Activated naive CD4-positive, alpha-beta T cell treated with Interleukin-2 at 50 U/mL for 16 hours (primary cell): ENCODE results near the gene MGAT4B.

Source experiments
- DNase-seq: peaks from one replicate; pipeline ENCODE4 v3.0.0-alpha.2; 2020

MGAT4B gene

DNA sequence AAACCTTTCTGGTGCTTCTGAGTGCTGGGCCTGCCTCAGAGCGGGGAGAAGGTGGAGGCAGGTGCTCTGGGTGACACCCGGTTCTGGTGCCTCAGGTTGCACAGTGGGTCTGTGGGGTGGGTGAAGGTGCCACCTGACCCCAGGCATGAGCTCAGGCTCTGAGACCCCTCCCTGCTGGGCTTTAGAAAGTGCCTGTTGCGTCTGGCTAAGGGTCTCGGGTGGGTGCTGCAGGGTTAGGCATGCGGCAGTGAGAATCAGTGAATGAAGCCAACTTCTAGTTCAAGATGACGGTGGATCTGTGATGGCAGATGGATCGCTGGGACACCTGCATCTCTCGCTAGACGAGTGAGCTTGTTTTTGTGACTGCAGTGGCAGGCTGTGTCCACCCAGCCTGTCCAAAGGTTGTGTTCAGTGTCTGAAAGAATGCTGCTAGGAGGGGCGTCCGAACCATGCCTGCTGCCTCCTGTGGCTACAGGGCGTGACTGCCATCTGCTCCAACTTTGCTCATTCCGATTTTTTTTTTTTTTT is 19.1 kb upstream of the MGAT4B start:
- no peak for DNase-seq

DNA sequence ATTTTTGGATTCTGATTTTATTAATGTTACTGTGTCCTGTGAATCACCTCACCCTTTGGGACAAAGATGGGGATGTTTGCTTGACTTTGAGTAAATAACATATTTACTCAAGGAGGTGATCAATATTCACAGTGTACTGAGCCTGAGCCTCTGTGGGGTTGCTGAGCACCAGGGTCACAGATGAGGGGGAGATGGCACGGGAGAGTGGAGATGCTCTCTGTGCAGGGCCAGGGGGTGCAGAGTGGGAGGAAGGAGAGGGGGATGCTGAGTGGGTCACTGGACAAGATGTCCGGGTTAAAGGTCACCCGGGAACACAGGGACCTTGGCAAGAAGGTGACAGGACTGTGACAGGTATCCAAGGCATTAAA is 18.1 kb upstream of the MGAT4B start:
- no peak for DNase-seq

DNA sequence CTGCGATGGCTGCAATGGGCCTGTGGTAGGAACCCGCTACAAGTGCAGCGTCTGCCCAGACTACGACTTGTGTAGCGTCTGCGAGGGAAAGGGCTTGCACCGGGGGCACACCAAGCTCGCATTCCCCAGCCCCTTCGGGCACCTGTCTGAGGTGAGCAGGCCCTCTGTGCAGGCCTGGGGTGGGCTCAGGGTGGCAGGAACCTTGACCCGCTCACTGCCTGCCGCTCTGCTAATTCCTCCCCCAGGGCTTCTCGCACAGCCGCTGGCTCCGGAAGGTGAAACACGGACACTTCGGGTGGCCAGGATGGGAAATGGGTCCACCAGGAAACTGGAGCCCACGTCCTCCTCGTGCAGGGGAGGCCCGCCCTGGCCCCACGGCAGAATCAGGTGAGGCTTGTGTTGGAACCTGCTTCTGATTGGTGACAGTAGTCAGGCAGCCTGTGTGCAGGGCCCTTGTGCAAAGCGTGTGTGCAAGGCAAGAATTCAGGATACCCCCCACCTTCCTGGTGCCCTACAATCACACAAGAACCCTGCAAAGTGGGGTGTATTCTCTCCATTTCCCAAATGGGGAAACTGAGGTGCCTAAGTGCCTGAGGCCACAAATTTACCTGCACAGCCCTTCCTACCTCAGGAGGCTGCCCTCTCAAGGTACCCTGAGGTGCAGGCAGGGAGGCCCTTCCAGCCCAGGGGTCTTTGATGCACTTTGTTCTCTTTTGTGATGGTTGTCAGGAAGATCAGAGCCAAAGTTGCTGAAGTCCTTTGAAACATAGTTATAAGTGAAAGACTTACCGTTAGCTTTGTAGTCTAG is 17.5 kb upstream of the MGAT4B start:
- DNase-seq: no peak

DNA sequence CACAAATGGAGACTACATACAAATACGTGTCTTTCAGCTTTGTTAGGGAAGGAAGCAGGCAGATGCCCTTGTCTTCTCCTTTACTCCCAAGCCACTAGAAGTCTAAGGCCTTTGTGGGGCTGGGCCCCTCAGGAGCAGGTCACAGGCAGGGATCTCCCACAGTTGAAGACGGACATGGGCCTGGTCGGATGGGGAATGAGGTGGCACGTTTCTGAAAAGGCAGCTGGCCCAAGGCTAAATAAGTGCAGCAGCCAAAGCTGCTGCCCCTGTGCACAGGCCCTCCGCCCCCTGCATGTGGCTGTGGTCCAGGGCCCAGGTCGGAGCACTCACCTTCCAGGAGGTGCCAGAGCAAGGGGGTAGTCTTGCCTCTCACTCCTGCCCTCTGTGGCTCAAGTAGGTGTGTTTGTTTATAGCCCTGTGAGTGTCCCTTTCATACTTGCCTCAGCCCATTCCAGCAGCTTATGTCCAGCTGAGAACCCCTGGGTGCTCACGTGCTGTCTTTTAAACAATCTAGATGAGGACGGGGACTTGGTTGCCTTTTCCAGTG is 15.9 kb upstream of the MGAT4B start:
- no peak for DNase-seq

DNA sequence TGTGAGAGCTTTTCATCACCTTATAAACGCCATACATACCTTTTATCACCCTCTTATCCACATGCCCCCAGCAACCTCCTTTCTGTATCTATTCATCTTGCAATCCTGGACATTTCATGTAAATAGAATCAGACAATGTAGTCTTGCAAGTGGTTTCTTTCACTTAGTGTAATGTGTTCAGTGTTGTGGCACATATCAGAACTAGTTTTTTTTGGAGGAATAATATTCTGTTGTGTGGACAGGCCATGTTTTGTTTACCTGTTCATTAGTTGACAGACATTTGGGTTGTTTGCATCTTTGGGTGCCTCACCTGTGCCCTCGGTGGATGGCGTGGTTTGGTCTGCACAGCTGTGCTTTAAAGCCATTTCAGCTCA is 15.4 kb upstream of the MGAT4B start:
- no peak for DNase-seq

DNA sequence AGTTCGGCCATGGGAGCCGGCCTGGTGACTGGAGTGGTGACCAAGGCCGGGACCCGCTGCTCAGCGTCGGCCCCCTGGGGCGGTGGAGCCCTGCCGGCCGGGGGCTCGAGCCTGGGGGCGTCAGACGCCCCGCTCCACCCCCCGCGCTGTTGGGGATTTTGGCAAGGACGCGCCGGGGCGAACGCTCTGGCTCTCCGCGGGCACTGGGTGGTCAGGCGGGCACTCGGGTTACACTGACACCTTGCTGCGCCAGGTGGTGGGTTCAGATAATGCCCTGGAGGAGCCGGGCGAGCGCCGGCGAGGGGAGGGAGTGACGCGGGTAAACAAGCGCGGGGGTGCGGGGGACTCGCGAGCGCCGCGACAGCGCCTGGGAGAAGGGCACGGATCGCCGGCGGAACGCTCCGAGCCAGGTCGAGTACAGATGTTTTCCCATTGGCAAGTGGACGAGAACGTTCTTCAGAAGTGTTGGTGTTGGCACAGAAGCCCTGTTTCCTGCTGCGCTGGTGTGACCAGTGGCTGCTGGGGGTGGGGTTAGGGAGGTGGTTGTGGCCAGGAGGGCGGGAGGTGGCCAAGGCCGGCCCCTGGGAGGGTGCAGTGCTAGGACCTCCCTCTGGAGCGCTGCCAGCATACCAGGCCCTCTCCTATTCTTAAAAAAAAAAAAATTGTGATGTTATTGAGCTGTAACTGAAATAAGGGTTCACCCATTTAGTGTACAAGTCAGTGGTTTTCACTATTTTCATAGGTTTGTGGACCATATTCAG is 14.8 kb upstream of the MGAT4B start:
- peak; percentile 88 for DNase-seq

DNA sequence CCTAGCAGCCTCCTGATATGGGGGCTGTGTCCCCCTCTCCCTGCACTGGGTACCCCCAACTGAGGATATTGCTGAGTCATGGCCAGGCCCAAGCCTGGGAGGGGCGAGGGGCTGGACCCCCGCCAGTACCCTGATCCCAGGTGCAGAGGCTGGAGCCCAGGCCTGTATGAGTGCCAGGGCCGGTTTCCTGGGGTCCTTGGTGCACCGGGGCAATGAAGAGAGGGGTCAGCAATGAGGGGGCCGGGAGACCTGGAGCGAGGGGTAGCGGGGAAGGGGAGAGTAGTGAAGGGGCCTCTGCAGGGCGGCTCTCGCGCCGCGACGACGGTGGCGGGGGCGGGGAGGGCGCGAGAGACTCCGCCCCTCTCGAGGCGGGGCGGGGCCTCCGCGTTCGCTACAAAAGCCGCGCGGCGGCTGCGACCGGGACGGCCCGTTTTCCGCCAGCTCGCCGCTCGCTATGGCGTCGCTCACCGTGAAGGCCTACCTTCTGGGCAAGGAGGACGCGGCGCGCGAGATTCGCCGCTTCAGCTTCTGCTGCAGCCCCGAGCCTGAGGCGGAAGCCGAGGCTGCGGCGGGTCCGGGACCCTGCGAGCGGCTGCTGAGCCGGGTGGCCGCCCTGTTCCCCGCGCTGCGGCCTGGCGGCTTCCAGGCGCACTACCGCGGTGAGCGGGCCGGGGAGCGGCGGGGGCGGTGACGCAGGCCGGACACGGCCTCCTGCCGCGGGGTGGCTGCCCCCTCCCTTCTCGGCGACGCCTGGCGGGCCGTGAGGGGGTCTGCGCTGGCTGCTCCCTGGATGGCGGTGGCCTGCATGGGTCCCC is 14.0 kb upstream of the MGAT4B start, which contains the start of gene SQSTM1:
TSS of gene SQSTM1 (plus strand) at position 423 of the 815 bp plus-strand sequence. CDS start at position 455, 32 bp downstream.
- peak; percentile 82 for DNase-seq

DNA sequence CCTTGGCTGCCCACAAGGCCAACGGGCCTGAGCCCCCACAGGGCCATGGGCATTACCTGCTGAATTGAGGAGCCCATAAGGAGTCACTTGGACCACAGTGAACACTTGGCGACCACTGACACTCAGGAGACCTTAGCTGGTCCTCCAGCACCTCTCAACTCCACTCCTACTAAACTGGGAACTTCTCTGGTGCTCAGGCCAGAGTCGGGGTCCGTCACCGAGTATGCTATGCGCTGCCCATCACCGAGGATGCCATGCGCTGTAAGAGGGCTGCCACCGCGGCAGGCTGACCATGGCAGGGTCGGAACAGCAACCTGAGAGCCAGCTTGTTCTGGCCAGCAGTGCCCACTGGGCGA is 13.4 kb upstream of the MGAT4B start:
- DNase-seq: no peak

DNA sequence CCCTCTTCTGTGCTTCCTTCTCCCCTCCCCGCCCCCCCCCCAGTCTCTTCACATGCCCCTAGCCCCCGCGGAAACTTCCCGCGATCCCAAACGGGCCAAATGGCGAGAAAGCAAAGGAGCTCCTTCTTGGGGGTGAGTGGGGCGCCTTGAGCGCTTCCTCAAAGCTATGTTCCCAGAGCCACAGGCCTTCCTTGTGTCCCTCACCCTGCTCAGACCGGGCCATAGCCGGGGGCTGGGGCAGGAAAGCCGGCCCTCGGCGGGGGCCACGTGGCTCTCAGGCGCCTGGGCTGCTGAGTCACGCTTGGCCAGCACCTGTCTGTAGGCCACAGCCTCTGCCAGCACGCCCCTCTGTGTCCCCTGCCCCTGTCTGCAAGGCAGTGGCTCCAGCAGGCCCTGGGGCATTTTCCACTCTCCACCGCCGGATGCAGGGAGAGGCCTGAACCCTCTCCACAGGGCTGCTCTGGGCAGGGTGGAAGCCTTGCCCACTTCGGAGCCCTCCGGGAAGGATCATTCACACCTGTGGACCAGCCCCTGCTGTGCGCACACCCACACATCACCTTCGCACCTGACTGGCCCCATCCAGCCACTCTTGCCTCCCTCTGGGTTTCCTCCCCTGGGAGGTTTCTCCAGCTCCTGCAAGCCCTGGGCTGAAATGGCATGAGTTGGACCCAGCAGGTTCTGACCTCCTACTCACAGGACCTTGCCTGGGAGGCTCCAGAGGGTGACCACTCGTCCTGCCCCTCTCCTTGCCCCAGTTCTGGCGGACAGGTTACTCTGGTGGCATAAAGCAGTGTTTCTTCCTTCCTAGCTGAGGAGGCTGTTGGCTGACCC is 12.8 kb upstream of the MGAT4B start:
- DNase-seq: peak; percentile 54

DNA sequence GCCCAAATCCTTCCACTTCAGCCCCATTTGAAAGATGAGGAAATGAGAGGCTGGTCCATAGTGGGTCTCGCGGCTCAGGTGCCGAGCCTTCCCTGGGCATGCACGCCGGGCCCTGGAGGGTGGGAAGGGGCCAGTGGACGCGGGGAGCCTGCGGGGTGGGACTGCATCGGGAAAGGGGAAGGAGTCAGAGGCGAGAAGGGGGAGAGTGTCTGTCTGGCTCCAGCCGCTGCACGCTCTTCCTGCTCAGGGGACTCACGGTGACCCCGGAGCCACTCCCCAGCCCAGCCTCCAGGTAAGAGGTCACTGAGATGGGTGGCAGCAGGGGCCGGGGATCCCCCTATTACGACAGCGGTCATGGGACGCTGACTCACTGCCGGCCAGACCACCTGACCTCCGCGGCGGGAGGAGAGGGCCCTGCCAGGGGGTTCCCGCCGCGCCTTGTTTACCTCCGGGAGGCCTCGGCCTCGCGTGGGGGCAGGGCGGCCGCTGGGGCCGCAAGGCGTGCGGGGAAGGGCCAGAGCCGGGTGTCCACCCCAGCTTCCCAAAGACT is 12.2 kb upstream of the MGAT4B start:
- peak; percentile 89 for DNase-seq

DNA sequence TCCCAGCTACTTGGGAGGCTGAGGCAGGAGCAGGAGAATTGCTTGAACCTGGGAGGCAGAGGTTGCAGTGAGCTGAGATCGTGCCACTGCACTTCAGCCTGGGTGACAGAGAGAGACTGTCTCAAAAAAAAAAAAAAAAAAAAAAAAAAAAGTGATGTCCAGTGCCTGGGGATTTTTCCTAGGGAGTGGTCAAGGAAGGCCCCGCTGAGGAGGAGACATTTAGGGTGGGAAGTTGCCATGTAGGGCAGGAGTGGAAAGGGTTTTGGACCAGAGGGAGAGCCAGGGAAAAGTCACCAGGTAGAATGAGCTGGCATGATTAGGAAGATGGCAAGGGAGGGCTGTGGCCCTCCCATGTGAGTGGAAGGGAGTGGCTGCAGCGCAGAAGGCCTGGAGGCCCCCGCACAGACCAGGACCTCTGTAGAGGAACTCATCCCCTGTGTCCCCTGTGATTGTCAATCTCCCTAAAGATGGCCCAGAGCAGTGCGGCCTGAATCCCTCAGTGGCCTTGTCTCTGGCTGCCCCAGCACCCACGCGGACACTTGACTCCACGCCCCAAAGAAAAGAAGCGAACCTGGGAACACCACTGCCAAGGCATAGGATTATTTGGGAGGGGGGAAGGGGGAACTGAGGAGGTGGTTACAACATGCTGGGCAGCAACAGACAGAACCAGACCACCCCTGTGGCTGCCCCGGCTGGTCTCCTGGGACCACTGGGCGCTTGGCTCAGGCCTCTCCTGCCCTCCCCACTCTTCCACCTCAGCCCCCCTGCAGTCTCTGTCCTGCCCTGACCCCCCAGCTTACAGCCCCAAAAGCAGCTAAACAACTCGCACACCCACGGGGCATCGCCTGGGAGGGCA is 11.5 kb upstream of the MGAT4B start:
- no peak for DNase-seq

DNA sequence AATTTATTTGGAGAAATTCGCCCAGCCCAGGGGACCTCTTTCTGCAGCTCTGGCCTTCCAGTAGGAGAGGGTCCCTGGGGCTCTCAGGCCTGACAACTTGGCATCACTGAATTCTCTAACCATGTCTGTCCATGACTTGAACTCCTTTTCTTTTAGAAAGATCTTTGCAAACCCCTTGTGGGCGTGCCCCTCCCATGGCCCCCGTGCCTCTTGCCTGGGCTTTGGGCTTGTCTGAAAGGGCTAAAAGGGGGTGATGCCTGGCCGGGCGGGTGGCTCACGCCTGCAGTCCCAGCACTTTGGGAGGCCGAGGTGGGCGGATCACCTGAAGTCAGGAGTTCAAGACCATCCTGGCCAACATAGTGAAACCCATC is 10.8 kb upstream of the MGAT4B start:
- no peak for DNase-seq

DNA sequence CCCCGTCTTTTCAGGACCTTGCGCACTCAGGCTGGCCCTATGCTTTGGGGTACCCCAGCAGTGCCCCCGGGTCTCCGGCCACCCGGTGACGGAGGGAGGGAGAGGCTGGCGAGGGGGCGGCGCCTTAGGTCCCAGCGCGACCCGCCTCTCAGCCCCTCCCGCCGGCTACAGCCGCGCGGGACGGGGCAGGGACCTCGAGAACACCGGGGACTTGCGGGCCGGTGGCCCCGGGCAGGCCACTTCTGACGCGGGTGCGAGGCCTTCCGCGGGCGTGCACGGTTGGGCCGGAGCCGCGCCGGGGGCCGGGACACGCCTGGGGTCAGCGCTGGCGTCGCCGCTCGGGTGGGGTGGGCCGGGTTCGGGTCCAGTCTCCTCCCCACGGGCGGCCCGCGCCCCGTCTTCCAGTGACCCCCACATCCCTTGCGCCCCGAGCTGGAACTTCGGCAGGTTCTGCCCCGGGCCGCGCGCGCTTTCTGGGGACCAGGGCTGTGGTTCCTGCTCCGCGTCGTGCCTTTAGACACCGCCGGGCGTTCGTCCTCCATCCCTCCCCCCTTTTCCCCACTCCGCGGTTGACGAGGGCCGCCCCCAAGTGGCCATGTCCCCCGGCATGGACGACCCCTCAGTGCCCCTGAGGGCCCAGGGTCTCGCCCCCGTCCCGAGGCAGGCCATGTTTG is 10.3 kb upstream of the MGAT4B start:
- DNase-seq: no peak

DNA sequence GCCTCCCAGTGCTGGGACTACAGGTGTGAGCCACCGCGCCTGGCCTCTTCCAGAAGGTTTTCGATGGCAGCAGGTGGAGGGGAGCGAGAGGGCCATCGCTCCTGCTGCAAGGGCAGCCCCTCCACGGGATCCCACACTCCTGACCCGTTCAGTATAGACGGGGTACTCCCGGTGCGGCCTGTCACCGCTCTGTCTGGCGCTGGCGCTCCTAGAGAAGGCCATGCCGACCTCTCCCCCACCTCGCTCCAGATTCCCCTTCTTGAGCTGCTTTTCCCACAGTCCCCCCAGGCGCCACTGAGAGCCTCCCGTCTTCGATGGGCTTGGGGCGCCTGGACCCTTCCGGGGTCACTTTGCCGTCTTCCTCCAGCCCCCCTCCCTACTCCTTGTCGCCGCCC is 9.7 kb upstream of the MGAT4B start:
- no peak for DNase-seq

DNA sequence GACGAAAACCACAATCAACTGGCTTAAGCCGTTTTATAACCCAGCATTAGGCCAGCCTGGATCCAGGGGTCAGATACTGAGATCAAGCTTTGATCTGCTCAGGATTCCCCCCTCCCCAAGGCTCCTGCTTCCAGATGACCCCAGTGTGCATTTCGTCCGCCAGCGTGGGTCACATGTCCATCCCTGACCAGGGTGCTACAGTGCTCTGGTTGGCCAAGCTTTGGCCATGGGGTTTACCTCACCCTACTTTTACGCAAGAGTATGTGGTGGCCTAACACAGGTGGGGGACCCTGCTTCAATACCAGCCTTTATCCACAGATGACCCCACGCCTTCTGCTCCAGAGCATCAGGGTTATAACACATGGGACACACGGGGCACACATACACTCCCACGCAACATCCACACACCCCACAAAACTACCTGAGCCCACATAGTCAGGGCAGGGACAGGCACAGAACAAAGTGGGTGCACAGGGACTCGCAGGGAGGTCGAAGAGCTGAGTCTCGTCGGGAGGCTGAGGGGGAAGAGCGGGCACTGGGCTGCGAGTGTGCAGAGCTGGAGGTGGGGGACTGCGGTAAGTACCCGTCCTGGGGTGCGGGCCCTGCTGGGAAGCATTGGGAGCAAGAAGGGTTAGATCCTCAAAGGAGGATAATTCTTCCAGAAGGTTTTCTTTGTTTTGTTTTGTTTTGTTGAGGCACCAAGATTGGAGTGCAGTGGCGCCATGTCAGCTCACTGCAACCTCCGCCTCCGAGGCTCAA is 9.0 kb upstream of the MGAT4B start:
- no peak for DNase-seq

DNA sequence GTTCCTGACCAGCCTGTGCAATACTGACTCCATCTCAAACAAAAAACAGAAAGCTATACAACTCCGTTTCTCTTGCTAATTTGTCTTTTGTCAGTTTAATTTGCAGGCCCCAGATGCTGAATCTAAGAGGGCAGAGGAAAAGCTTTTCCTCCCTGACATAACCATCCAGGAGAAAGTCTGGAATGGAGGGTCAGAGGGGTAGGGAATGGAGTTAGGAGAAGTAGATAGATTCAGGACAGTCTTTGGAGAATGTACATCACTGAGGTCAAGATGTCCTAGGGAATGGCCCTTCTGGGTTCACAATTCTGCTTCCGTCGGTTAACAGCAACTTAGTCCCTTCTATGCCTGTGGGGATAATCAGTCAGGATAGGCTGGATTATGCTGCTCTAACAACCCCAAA is 7.4 kb upstream of the MGAT4B start:
- DNase-seq: no peak

DNA sequence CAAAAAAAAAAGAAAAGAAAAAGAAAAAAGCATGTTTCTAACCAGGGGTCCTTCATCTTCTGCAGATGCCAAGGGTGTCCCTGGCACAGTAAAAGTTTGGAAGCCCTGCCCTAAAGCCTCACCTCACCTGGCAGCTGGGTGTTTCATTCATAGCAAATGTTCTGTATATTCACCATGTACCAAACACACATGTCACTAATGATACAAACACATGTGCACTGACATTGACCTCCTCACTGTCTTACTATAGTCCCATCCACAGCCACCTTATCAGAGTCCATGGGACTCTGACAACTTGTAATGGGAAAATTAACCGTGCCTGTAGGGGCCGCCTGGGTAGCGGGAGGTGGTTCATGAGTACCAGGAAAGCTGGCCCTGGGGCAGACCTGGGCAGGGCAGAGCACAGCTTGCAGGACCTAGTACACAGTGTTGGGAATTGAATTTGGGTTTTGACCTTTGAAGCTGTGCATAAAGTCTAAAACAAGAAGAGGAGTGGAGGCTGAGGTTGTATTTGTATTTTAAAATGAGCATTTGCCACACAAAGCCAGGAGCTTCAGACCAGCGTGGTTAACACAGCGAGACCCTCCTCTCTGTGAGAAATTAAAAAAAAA is 6.4 kb upstream of the MGAT4B start:
- no peak for DNase-seq

DNA sequence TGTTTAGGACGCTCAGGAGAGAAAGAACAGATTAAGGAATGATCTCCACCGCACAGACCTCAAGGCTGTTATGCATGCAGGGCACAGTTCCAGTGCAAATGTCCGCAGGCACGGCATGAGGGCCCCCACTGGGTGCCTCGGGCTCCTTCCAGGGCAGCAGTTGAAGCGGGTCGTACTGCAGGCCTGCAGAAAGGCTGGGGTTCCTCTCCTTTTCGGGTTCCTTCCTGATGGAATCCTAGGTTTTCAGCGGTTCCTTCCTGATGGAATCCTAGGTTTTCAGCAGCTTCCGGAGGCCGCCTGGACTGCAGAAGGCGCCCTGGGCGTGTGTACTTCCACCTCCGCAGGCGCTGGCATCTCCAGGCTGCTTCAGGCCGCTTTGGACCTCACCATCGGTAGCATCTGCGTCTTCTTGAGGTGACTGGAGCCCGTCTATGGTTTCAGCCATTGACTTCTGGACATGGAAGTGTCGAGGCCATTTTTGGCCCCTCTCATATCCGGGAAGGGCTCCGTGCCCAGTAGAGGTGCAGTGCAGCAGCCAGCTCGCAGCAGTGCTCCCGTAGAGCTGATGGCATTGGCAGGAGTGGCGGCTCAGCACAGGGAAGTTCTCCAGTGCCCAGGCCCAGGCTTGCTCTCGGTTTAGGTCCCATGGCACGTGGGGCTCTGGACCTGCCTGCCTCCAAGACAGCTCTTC is 5.6 kb upstream of the MGAT4B start:
- no peak for DNase-seq
